HL-60 (cell line): ENCODE results near the gene WWP2.

Experiments
- POLR2AphosphoS5 ChIP-seq: IDR thresholded peaks from 2 replicates; pipeline ENCODE4 v1.6.1; 2012; ENCODE audit warnings: low read depth
- TF ChIP-seq, protein P1 (sequence below): IDR thresholded peaks from one replicate; pipeline ENCODE4 v1.5.1; 2011; ENCODE audit warnings: low read length, control low read depth, inconsistent platforms; ENCODE audit not compliant: insufficient read depth
- TF ChIP-seq, protein P2 (sequence below): IDR thresholded peaks from 2 replicates; pipeline ENCODE4 v1.6.1; 2012; ENCODE audit warnings: low read depth; ENCODE audit not compliant: insufficient replicate concordance

DNA sequence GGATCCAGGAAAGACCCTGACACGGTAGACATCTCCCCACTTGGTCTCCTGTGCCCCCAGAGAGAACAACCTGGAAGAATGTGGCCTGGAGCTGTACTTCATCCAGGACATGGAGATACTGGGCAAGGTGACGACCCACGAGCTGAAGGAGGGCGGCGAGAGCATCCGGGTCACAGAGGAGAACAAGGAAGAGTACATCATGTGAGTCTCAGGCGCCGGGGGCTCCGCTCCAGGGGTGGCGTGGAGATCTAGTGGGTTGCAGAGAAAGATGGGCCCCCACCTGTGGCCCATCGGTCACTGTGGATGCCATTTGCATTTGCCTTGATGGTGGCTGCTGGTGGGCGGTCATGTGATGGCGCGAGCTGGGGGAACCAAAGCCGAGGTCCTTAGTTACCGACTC, 174.1 kb downstream of the WWP2 start:
- TF ChIP-seq, protein P1, sequence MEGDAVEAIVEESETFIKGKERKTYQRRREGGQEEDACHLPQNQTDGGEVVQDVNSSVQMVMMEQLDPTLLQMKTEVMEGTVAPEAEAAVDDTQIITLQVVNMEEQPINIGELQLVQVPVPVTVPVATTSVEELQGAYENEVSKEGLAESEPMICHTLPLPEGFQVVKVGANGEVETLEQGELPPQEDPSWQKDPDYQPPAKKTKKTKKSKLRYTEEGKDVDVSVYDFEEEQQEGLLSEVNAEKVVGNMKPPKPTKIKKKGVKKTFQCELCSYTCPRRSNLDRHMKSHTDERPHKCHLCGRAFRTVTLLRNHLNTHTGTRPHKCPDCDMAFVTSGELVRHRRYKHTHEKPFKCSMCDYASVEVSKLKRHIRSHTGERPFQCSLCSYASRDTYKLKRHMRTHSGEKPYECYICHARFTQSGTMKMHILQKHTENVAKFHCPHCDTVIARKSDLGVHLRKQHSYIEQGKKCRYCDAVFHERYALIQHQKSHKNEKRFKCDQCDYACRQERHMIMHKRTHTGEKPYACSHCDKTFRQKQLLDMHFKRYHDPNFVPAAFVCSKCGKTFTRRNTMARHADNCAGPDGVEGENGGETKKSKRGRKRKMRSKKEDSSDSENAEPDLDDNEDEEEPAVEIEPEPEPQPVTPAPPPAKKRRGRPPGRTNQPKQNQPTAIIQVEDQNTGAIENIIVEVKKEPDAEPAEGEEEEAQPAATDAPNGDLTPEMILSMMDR, result no peak
- no peak for TF ChIP-seq POLR2AphosphoS5
- TF ChIP-seq, protein P2, sequence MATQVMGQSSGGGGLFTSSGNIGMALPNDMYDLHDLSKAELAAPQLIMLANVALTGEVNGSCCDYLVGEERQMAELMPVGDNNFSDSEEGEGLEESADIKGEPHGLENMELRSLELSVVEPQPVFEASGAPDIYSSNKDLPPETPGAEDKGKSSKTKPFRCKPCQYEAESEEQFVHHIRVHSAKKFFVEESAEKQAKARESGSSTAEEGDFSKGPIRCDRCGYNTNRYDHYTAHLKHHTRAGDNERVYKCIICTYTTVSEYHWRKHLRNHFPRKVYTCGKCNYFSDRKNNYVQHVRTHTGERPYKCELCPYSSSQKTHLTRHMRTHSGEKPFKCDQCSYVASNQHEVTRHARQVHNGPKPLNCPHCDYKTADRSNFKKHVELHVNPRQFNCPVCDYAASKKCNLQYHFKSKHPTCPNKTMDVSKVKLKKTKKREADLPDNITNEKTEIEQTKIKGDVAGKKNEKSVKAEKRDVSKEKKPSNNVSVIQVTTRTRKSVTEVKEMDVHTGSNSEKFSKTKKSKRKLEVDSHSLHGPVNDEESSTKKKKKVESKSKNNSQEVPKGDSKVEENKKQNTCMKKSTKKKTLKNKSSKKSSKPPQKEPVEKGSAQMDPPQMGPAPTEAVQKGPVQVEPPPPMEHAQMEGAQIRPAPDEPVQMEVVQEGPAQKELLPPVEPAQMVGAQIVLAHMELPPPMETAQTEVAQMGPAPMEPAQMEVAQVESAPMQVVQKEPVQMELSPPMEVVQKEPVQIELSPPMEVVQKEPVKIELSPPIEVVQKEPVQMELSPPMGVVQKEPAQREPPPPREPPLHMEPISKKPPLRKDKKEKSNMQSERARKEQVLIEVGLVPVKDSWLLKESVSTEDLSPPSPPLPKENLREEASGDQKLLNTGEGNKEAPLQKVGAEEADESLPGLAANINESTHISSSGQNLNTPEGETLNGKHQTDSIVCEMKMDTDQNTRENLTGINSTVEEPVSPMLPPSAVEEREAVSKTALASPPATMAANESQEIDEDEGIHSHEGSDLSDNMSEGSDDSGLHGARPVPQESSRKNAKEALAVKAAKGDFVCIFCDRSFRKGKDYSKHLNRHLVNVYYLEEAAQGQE, result no peak
